SU-DHL-6 (cell line): ENCODE results near the gene GSTT2.

Source experiments
- H2AFZ ChIP-seq: fragments of 200-600 bp; sonication (generic); 2 replicates; pipeline ENCODE4 v1.6.1; 2014; ENCODE audit warnings: low read depth, mild to moderate bottlenecking, moderate library complexity, mixed read lengths, antibody characterized with exemption, low read length; ENCODE audit not compliant: severe bottlenecking
- H3F3A ChIP-seq: fragments of 200-600 bp; shearing (Covaris generic); 2 replicates; pipeline ENCODE4 v1.6.0; 2016; ENCODE audit warnings: antibody characterized with exemption, mild to moderate bottlenecking; ENCODE audit not compliant: insufficient read depth
- H3K27ac ChIP-seq: fragments of 200-600 bp; sonication (generic); 2 replicates; pipeline ENCODE4 v1.5.1; 2016; ENCODE audit warnings: low read depth, mild to moderate bottlenecking, low read length, moderate library complexity, mixed read lengths
- H3K27me3 ChIP-seq: fragments of 200-600 bp; sonication (generic), shearing (Covaris generic); 2 replicates; pipeline ENCODE4 v1.6.0; 2014; ENCODE audit warnings: mild to moderate bottlenecking, low read length
- H3K36me3 ChIP-seq: fragments of 200-600 bp; sonication (generic); 2 replicates; pipeline ENCODE4 v1.6.1; 2014; ENCODE audit warnings: mild to moderate bottlenecking, low read length, mixed read lengths
- H3K4me2 ChIP-seq: fragments of 300-600, 200-600 bp; shearing (Covaris generic), sonication (generic); 2 replicates; pipeline ENCODE4 v1.6.0; 2014; ENCODE audit warnings: low read length, low read depth, mild to moderate bottlenecking; ENCODE audit not compliant: poor library complexity, severe bottlenecking
- H3K4me3 ChIP-seq: fragments of 200-600 bp; sonication (generic); 2 replicates; pipeline ENCODE4 v1.5.1; 2014; ENCODE audit warnings: antibody characterized with exemption, low read length, mild to moderate bottlenecking, mixed read lengths; ENCODE audit not compliant: insufficient read depth, poor library complexity, severe bottlenecking
- H3K79me2 ChIP-seq: fragments of 200-600 bp; sonication (generic); 2 replicates; pipeline ENCODE4 v1.6.1; 2014; ENCODE audit warnings: mild to moderate bottlenecking, low read length, moderate library complexity; ENCODE audit not compliant: insufficient read depth
- H3K9ac ChIP-seq: fragments of 200-600 bp; sonication (generic); 2 replicates; pipeline ENCODE4 v1.7.0; 2014; ENCODE audit warnings: mild to moderate bottlenecking, low read length
- H3K9me2 ChIP-seq: fragments of 200-600 bp; sonication (generic); replicated peaks from 2 replicates; pipeline ENCODE4 v1.6.1; 2014; ENCODE audit warnings: low read length; ENCODE audit not compliant: insufficient read depth
- H3K9me3 ChIP-seq: fragments of 200-600 bp; sonication (generic); 2 replicates; pipeline ENCODE4 v1.6.1; 2014; ENCODE audit warnings: low read length, mixed read lengths; ENCODE audit not compliant: insufficient read depth
- H4K20me1 ChIP-seq: fragments of 200-600 bp; sonication (generic); 2 replicates; pipeline ENCODE4 v1.6.1; 2014; ENCODE audit warnings: low read depth, mild to moderate bottlenecking, antibody characterized with exemption, low read length, moderate library complexity, mixed read lengths
- EZH2phosphoT487 ChIP-seq: fragments of 200-600 bp; sonication (generic), shearing (Covaris generic); conservative IDR thresholded peaks from 2 replicates; pipeline ENCODE4 v1.6.1; 2018; ENCODE audit warnings: mild to moderate bottlenecking, antibody characterized with exemption, low read length, moderate library complexity, mixed read lengths
- TF ChIP-seq, protein P1 (sequence below): fragments of 200-600 bp; sonication (generic); IDR thresholded peaks from one replicate; pipeline ENCODE4 v1.5.1; 2017; ENCODE audit warnings: antibody characterized with exemption, mild to moderate bottlenecking, low read length, moderate library complexity; ENCODE audit not compliant: insufficient read depth, poor library complexity, severe bottlenecking

GSTT2 gene

DNA sequence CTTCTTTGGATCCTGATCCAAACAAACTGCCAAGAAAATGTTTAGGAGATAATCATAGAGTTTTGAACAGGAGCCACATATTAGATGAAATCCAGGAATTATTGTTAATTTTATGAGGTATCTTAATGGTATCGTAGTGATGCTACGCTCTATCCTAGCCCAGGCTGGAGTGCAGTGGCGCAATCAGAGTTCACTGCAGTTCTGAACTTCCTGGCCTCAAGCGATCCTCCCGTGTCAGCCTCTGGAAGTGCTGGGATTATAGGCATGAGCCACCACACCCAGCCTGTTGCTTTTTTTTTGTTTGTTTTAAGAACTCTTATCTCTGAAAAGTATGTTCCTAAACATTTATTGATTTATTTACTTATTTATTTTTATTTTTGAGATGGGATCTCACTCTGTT is 22.9 kb downstream of the GSTT2 start:
- no peak overlapping the region for H3K9ac ChIP-seq
- H3K9me2 ChIP-seq: no peaks in the 10 kb centered on the region
- no peaks in the 10 kb centered on the region for H3K36me3 ChIP-seq
- H3K4me2 ChIP-seq: no peak overlapping the region
- H3K79me2 ChIP-seq: no peaks in the 10 kb centered on the region
- no peak overlapping the region for H3K27ac ChIP-seq
- H3K4me3 ChIP-seq: no peak overlapping the region
- TF ChIP-seq EZH2phosphoT487: no peak
- TF ChIP-seq, protein P1, sequence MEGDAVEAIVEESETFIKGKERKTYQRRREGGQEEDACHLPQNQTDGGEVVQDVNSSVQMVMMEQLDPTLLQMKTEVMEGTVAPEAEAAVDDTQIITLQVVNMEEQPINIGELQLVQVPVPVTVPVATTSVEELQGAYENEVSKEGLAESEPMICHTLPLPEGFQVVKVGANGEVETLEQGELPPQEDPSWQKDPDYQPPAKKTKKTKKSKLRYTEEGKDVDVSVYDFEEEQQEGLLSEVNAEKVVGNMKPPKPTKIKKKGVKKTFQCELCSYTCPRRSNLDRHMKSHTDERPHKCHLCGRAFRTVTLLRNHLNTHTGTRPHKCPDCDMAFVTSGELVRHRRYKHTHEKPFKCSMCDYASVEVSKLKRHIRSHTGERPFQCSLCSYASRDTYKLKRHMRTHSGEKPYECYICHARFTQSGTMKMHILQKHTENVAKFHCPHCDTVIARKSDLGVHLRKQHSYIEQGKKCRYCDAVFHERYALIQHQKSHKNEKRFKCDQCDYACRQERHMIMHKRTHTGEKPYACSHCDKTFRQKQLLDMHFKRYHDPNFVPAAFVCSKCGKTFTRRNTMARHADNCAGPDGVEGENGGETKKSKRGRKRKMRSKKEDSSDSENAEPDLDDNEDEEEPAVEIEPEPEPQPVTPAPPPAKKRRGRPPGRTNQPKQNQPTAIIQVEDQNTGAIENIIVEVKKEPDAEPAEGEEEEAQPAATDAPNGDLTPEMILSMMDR: no peak
- H3K27me3 ChIP-seq: no peaks in the 10 kb centered on the region
- no peaks in the 10 kb centered on the region for H3K9me3 ChIP-seq
- H2AFZ ChIP-seq: no peak overlapping the region
- no peaks in the 10 kb centered on the region for H3F3A ChIP-seq
- no peaks in the 10 kb centered on the region for H4K20me1 ChIP-seq

DNA sequence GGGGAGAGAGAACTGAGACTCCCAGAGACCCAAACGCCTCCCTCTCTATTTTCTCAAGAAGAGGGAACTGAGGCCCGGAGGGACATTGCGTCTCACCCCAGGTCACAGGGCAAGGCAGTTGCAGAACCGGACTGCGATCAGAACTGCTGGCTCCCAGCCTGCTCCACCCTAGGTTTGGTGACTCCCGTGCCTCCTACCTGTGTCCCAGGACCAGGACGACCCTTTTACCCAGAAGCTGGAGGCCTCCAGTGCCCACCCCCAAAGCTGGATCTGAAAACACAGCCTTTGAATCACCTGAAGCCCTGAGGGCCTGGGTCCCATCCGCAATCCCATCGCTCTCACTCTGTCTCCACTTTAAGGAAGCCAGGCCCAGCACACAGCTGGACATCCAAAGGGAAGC is 24.0 kb downstream of the GSTT2 start:
- Histone ChIP-seq H3F3A (no peaks in the 10 kb centered on the region), H3K27ac (no peak overlapping the region), H3K79me2 (no peaks in the 10 kb centered on the region), H4K20me1 (no peaks in the 10 kb centered on the region), H3K9ac (no peak overlapping the region), H3K9me3 (no peaks in the 10 kb centered on the region), H3K9me2 (no peaks in the 10 kb centered on the region), H3K27me3 (no peaks in the 10 kb centered on the region), H2AFZ (no peak overlapping the region), H3K4me3 (no peak overlapping the region), H3K4me2 (no peak overlapping the region), H3K36me3 (no peaks in the 10 kb centered on the region)
- TF ChIP-seq, protein P1: no peak
- TF ChIP-seq EZH2phosphoT487: no peak

DNA sequence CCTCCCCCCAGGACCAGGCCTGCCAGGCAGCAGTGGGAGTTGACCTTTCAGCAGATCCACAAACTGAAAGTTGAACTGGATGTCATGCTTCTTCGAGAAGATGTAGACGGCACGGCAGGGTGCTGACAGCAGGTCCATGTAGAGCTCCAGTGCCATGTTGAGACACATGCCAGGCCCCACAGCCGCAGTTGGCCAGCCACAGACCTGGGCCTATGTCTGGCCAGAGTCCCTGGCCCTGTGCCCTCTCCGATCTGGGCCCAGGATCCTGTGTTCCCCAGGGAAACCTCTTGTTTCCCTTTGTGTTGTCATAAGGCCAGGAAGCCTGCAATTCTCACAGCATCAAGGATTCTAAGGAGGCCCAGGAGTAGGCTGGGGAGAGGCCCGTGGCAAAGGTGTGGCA is 25.3 kb downstream of the GSTT2 start, which contains the start of gene GSTT4:
GSTT4 (minus strand) TSS at position 253 of the 400 bp plus-strand sequence; CDS start at position 156, 97 bp downstream.
- no peak within 1 kb of the TSS for H3K4me2 ChIP-seq
- TF ChIP-seq, protein P1: no peak
- TF ChIP-seq EZH2phosphoT487: no peak

More for the DNA sequence above, 25.3 kb downstream of the GSTT2 start, which contains the start of gene GSTT4:
- Histone ChIP-seq H3K27me3 (no peaks in the 10 kb centered on the region), H3K9me3 (peaks cover 10% of the 10 kb centered on the region; the same call in 1 of the 2 replicates), H2AFZ (no peak within 1 kb of the TSS), H3K79me2 (no peaks in the 10 kb centered on the region), H3K9me2 (no peaks in the 10 kb centered on the region), H3K27ac (no peak within 1 kb of the TSS), H3K4me3 (no peak within 1 kb of the TSS), H3K36me3 (no peaks in the 10 kb centered on the region), H3F3A (0 out of 2 replicates have a peak, but pooled peaks cover under 1% of the 10 kb centered on the region), H4K20me1 (no peaks in the 10 kb centered on the region), H3K9ac (no peak within 1 kb of the TSS)
